Measurements from ENCODE around the gene ATXN7. TPM values are rescaled to one million over a fixed set of nuclear protein-coding genes. Genes with fewer than 3 reads are reported as not detected.

ATXN7 gene
- total and polyA plus RNA-seq, 2 of the 13 experiments (the other 11 are each of a cell fraction or from before 2014, with no cell fraction given): 13.8 to 20.0 TPM

- TF ChIP-seq ZNF609 (CRISPR knock-in tag; IDR thresholded peaks at IDR 0.05; ENCODE audit: borderline replicate concordance) (peak; percentile 59; the same call in 1 of the 2 replicates), ZNF660 (CRISPR knock-in tag; IDR thresholded peaks at IDR 0.05; ENCODE audit: borderline replicate concordance, low read depth) (no peak), ZBTB37 (CRISPR knock-in tag; IDR thresholded peaks at IDR 0.05) (0 out of 2 replicates have a peak, but pooled peaks have one; percentile 62), RERE (CRISPR knock-in tag; IDR thresholded peaks at IDR 0.05; ENCODE audit: low read depth) (peak; percentile 41; the same call in 1 of the 2 replicates), TFE3 (CRISPR knock-in tag; IDR thresholded peaks at IDR 0.05) (peak; percentile 60; the same call in 1 of the 2 replicates), HHEX (CRISPR knock-in tag; IDR thresholded peaks at IDR 0.05) (0 out of 2 replicates have a peak, but pooled peaks have one; percentile 50), ZMYM2 (CRISPR knock-in tag; IDR thresholded peaks at IDR 0.05) (0 out of 2 replicates have a peak, but pooled peaks have one; percentile 23)
Observed at GRCh38 chr3:63891518-63891917, 27.9 kb downstream of the ATXN7 start (continued).

Measured in HepG2 (cell line).